Measurements from ENCODE around the gene TMEM109. TPM values are rescaled to one million over a fixed set of nuclear protein-coding genes. Genes with fewer than 3 reads are reported as not detected.
A peak's percentile ranks its signal among the peaks of the same experiment; 100 is the strongest.

The TMEM109 gene
- total RNA-seq, 1 donor from 2014 or later, result 48.7 TPM

- Mint-ChIP-seq H3K27ac (no peak overlapping the region), H3K27me3 (peaks cover 7% of the 10 kb centered on the region), H3K9me3 (ENCODE audit: low read depth) (peaks cover 6% of the 10 kb centered on the region), H3K36me3 (ENCODE audit: insufficient read depth) (no peaks in the 10 kb centered on the region), H3K4me1 (ENCODE audit: low read depth) (peaks cover under 1% of the 10 kb centered on the region), H3K4me3 (ENCODE audit: low read depth) (no peak overlapping the region)
- DNase-seq (ENCODE audit: low spot score, unreplicated experiment), result no peak
- TF ChIP-seq CTCF (IDR thresholded peaks at IDR 0.05; ENCODE audit: unreplicated experiment), result no peak
Measured at GRCh38 chr11:60968223-60968622, 54.3 kb downstream of the TMEM109 start.

DNA sequence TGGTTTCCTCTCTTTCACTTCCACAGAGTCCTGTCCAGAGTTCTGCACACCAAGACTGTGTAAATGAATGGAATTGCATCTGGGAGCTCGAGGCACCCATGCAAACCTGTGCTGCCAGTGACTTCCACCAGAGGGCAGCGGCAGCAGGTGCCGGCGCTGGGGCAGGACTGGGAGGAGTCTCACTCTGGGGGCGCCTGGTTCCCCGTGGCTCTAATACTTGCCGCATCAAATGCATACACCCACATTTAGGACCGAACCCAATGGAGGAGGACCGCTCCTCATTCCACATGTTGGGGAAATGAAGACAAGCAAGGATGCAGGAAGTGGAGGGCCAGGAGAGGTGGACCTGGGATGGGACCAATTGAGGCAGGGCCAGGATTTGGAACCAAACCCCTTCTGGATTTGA lies 56.4 kb downstream of the TMEM109 start:
- H3K27me3 Mint-ChIP-seq, result peaks cover 7% of the 10 kb centered on the region
- H3K4me1 Mint-ChIP-seq (ENCODE audit: low read depth), result peaks cover 2% of the 10 kb centered on the region
- peak; percentile 73 for TF ChIP-seq CTCF (IDR thresholded peaks at IDR 0.05; ENCODE audit: unreplicated experiment)
- H3K4me3 Mint-ChIP-seq (ENCODE audit: low read depth), result no peak overlapping the region
- peak; percentile 27 for DNase-seq (ENCODE audit: low spot score, unreplicated experiment)
- H3K27ac Mint-ChIP-seq, result no peak overlapping the region
- no peaks in the 10 kb centered on the region for H3K36me3 Mint-ChIP-seq (ENCODE audit: insufficient read depth)
- H3K9me3 Mint-ChIP-seq (ENCODE audit: low read depth), result peaks cover 6% of the 10 kb centered on the region

DNA sequence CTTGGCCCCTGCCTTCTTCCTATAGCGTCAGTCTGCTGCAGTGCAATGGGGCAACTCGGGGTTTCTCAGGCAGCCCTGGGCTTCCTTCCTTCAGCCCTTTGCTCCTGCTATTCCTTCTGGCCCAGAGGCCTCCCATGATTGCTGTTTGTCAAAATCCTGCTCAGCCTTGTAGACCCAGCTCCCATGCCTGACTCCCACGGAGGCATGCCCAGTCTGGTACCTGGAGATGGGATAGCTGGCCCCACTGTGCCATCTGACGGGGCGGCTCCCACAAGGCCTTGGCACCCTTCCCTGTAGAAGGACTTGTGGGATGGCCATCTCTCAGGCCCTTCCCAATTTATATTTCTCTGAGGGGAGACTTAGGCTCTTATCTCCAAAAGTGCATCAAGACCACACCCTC lies 56.9 kb downstream of the TMEM109 start:
- no peak overlapping the region for H3K27ac Mint-ChIP-seq
- H3K27me3 Mint-ChIP-seq, result peaks cover 7% of the 10 kb centered on the region
- peaks cover 6% of the 10 kb centered on the region for H3K9me3 Mint-ChIP-seq (ENCODE audit: low read depth)
- no peaks in the 10 kb centered on the region for H3K36me3 Mint-ChIP-seq (ENCODE audit: insufficient read depth)
- peaks cover 2% of the 10 kb centered on the region for H3K4me1 Mint-ChIP-seq (ENCODE audit: low read depth)
- H3K4me3 Mint-ChIP-seq (ENCODE audit: low read depth), result no peak overlapping the region
- TF ChIP-seq CTCF (IDR thresholded peaks at IDR 0.05; ENCODE audit: unreplicated experiment), result no peak
- DNase-seq (ENCODE audit: low spot score, unreplicated experiment), result no peak

DNA sequence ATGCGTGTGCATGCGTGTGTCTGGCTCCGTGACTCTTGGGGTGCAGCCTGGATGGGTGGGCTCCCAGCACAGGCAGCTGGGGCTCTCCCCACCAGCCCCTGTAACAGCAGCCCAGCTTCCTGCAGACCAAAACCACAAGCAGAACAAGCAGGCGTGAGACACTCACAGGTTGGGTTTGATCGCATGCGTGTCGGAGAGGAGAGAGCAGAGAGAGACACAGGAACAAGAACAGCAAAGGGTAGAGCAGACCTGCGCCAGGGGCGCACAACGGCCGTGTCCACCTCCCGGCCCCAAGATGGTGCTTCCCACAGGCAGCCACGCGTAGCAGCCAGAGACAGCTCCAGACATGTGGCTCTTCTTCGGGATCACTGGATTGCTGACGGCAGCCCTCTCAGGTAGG lies 57.6 kb downstream of the TMEM109 start, which contains the start of gene CD6:
Gene CD6 (plus strand): TSS at position 161 of the 400 bp plus-strand sequence. CDS start 186 bp downstream, at position 347.
- Mint-ChIP-seq H3K36me3 (ENCODE audit: insufficient read depth) (no peaks in the 10 kb centered on the region), H3K27me3 (peaks cover 7% of the 10 kb centered on the region), H3K9me3 (ENCODE audit: low read depth) (peaks cover 6% of the 10 kb centered on the region), H3K4me3 (ENCODE audit: low read depth) (no peak within 1 kb of the TSS), H3K4me1 (ENCODE audit: low read depth) (peaks cover 2% of the 10 kb centered on the region), H3K27ac (no peak within 1 kb of the TSS)
- DNase-seq (ENCODE audit: low spot score, unreplicated experiment), result no peak
- TF ChIP-seq CTCF (IDR thresholded peaks at IDR 0.05; ENCODE audit: unreplicated experiment), result no peak

DNA sequence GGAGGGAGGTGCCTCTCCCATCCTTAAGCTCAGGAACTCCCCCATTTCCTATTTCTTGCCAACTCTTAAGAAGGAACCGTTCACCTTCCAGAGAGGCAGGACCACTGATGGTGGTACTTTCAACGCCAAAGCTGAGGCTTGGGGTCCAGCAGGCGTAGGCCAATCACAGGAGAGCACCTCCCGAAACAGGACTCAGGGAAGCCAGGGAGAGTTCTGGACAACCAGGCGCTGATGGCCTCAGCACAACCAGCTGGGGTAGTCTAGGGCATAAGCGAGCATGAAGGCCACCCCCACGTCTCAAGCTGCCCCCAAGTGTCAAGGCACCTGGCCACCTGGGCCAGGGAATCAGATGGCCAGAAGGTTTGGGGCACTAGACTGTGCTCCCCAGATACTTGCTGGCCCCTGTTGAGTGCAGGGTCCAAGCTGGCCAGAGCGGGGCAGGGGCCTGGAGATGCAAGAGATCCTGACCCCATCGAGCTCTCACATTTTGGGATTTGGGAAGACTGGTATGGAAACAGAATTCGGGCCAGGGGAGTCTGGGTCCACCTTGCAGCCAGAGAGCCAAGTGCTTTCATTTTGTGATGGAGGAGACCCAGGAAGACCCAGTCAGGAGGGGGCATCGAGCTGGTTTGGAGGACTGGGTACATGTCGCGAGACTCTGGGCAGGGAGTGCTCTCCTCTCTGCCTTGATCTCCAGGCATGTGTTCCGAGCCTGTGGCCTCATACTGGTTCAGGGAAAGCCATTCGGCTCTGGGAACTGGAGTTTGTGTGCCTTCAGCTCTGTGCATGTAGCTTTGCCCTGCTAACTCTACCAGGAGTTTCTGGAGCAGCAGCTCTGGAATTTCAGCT lies 58.4 kb downstream of the TMEM109 start:
- peaks cover 6% of the 10 kb centered on the region for H3K9me3 Mint-ChIP-seq (ENCODE audit: low read depth)
- no peak for TF ChIP-seq CTCF (IDR thresholded peaks at IDR 0.05; ENCODE audit: unreplicated experiment)
- peaks cover 7% of the 10 kb centered on the region for H3K27me3 Mint-ChIP-seq
- H3K4me1 Mint-ChIP-seq (ENCODE audit: low read depth), result peaks cover 2% of the 10 kb centered on the region
- DNase-seq (ENCODE audit: low spot score, unreplicated experiment), result no peak
- no peak overlapping the region for H3K4me3 Mint-ChIP-seq (ENCODE audit: low read depth)
- H3K36me3 Mint-ChIP-seq (ENCODE audit: insufficient read depth), result no peaks in the 10 kb centered on the region
- H3K27ac Mint-ChIP-seq, result no peak overlapping the region

Other genes starting within 250 kb of the TMEM109 start
- gene MS4A8, start 214.5 kb upstream of the TMEM109 start, total RNA-seq, result 5.1 and 6.0 TPM in 2 replicates
- gene MS4A18, start 189.4 kb upstream of the TMEM109 start, total RNA-seq, result not detected in 2 replicates
- not detected in 2 replicates for gene MS4A15, start 157.3 kb upstream of the TMEM109 start, total RNA-seq
- gene MS4A10, start 128.8 kb upstream of the TMEM109 start, total RNA-seq, result not detected in 2 replicates
- gene CCDC86, start 72.0 kb upstream of the TMEM109 start, total RNA-seq, result 22.7 and 22.8 TPM in 2 replicates
- 2.0 and 2.2 TPM in 2 replicates for gene PTGDR2, start 58.2 kb upstream of the TMEM109 start, total RNA-seq
- gene ZP1, start 46.6 kb upstream of the TMEM109 start, total RNA-seq, result not detected in 2 replicates
- gene PRPF19, start 7.6 kb upstream of the TMEM109 start, total RNA-seq, result 102 and 111 TPM in 2 replicates
- 261 and 292 TPM in 2 replicates for gene TMEM132A, start 10.3 kb downstream of the TMEM109 start, total RNA-seq
- gene SLC15A3, start 38.0 kb downstream of the TMEM109 start, total RNA-seq, result 4.8 and 6.2 TPM in 2 replicates
- gene CD6, start 57.5 kb downstream of the TMEM109 start, total RNA-seq, result 0.55 and 0.62 TPM in 2 replicates
- not detected in 2 replicates for gene CD5, start 188.3 kb downstream of the TMEM109 start, total RNA-seq
- 28.1 and 30.8 TPM in 2 replicates for gene VPS37C, start 247.3 kb downstream of the TMEM109 start, total RNA-seq

Data from progenitor cell of endocrine pancreas (in vitro differentiated cells).